Suprapubic skin (tissue), 3 donors: Measurements from ENCODE around the gene CACNB4.

ENCODE experiments used
- CTCF ChIP-seq, 2 donors: fragments of 200-600 bp in 1 of 2; fragments of 450-650 bp in 1 of 2; sonication (generic) in 1 of 2; IDR thresholded peaks; one replicate each; pipeline ENCODE4 v1.5.1; 2016 to 2019; ENCODE audit warnings: antibody characterized with exemption in 2 of 2, mild to moderate bottlenecking in 1 of 2, moderate library complexity in 1 of 2
- POLR2A ChIP-seq, 2 donors: fragments of 450-650 bp; IDR thresholded peaks; one replicate each; pipeline ENCODE4 v1.6.1; 2017; ENCODE audit warnings: antibody characterized with exemption in 2 of 2, mild to moderate bottlenecking in 2 of 2, moderate library complexity in 2 of 2

- TF ChIP-seq CTCF (IDR thresholded peaks at IDR 0.05) (no peak), POLR2A (IDR thresholded peaks at IDR 0.05) (no peak)
Measured at GRCh38 chr2:151819920-151820319, 278.9 kb downstream of the CACNB4 start.
